ENCODE data around the gene FOXF1. TPM values are rescaled to one million over a fixed set of nuclear protein-coding genes. Genes with fewer than 3 reads are reported as not detected.

The FOXF1 gene
- polyA plus RNA-seq, 2 of the 4 experiments (the other 2 are of a cell fraction): not detected

Other genes starting within 250 kb of the FOXF1 start
- gene MTHFSD, start 44.7 kb downstream of the FOXF1 start, polyA plus RNA-seq (2011; rRNA removed): 14.9 and 16.9 TPM in 2 replicates
- 12.8 to 13.1 TPM (median 12.9 TPM) in 3 replicates for gene MTHFSD, start 44.7 kb downstream of the FOXF1 start, polyA plus RNA-seq (2017; fragmentation: RNase III; extraction: RNeasy Plus Mini Kit Qiagen cat#74134 plus additional on column Dnase treatment)
- gene FOXC2, start 56.3 kb downstream of the FOXF1 start, polyA plus RNA-seq (2011; rRNA removed): 0.06 and 0.09 TPM in 2 replicates
- 0.28 to 0.46 TPM (median 0.42 TPM) in 3 replicates for gene FOXC2, start 56.3 kb downstream of the FOXF1 start, polyA plus RNA-seq (2017; fragmentation: RNase III; extraction: RNeasy Plus Mini Kit Qiagen cat#74134 plus additional on column Dnase treatment)
- 0.48 and 0.50 TPM in 2 replicates for gene FOXL1, start 68.0 kb downstream of the FOXF1 start, polyA plus RNA-seq (2011; rRNA removed)
- 0.52 to 0.70 TPM (median 0.70 TPM) in 3 replicates for gene FOXL1, start 68.0 kb downstream of the FOXF1 start, polyA plus RNA-seq (2017; fragmentation: RNase III; extraction: RNeasy Plus Mini Kit Qiagen cat#74134 plus additional on column Dnase treatment)